HG03469 (cell line): Measurements from ENCODE around the gene PPFIA2.

ENCODE experiments used
- ATAC-seq: cut with Tn5 transposase; IDR thresholded peaks from one replicate; pipeline ENCODE4 v1.9.1; 2021; ENCODE audit warnings: mild to moderate bottlenecking, moderate library complexity, moderate number of reproducible peaks; ENCODE audit not compliant: unreplicated experiment

Gene PPFIA2

GRCh38 chr12:81461163-81461562 lies 298.0 kb downstream of the PPFIA2 start:
- no peak for ATAC-seq

- ATAC-seq, result peak; percentile 57
Observed at GRCh38 chr12:81450920-81451739, 308.0 kb downstream of the PPFIA2 start.

- ATAC-seq, result no peak
Observed at GRCh38 chr12:81441629-81442028, 317.5 kb downstream of the PPFIA2 start.

- ATAC-seq, result no peak
Observed at GRCh38 chr12:81440001-81440400, 319.1 kb downstream of the PPFIA2 start.

GRCh38 chr12:81439344-81439743 lies 319.8 kb downstream of the PPFIA2 start:
- ATAC-seq, result no peak

- no peak for ATAC-seq
Observed at GRCh38 chr12:81417056-81417455, 342.1 kb downstream of the PPFIA2 start.

- no peak for ATAC-seq
Observed at GRCh38 chr12:81416571-81416970, 342.6 kb downstream of the PPFIA2 start.

GRCh38 chr12:81414441-81414840 lies 344.7 kb downstream of the PPFIA2 start:
- ATAC-seq, result no peak

- ATAC-seq, result no peak
Observed at GRCh38 chr12:81412940-81413339, 346.2 kb downstream of the PPFIA2 start.

- no peak for ATAC-seq
Observed at GRCh38 chr12:81403348-81403747, 355.8 kb downstream of the PPFIA2 start.

- no peak for ATAC-seq
Observed at GRCh38 chr12:81401241-81401640, 357.9 kb downstream of the PPFIA2 start.

GRCh38 chr12:81400024-81400423 lies 359.1 kb downstream of the PPFIA2 start:
- ATAC-seq, result no peak

- no peak for ATAC-seq
Observed at GRCh38 chr12:81395431-81395830, 363.7 kb downstream of the PPFIA2 start.

- no peak for ATAC-seq
Observed at GRCh38 chr12:81389550-81390099, 369.5 kb downstream of the PPFIA2 start.

- no peak for ATAC-seq
Observed at GRCh38 chr12:81386101-81386500, 373.0 kb downstream of the PPFIA2 start.

- ATAC-seq, result no peak
Observed at GRCh38 chr12:81381951-81382350, 377.2 kb downstream of the PPFIA2 start.

GRCh38 chr12:81378601-81379285 lies 380.4 kb downstream of the PPFIA2 start:
- ATAC-seq, result no peak

- ATAC-seq, result no peak
Observed at GRCh38 chr12:81377771-81378170, 381.4 kb downstream of the PPFIA2 start.

- ATAC-seq, result no peak
Observed at GRCh38 chr12:81375969-81376368, 383.2 kb downstream of the PPFIA2 start.

- no peak for ATAC-seq
Observed at GRCh38 chr12:81370456-81370855, 388.7 kb downstream of the PPFIA2 start.

GRCh38 chr12:81369175-81369574 lies 390.0 kb downstream of the PPFIA2 start:
- no peak for ATAC-seq

GRCh38 chr12:81365284-81365683 lies 393.9 kb downstream of the PPFIA2 start:
- no peak for ATAC-seq
